ENCODE data around the gene DOK7.

- TF ChIP-seq ZNF274 (IDR thresholded peaks at IDR 0.05; ENCODE audit: low read depth, low read length) = no peak
- TF ChIP-seq SUZ12 (IDR thresholded peaks at IDR 0.05; ENCODE audit: extremely low read depth, insufficient read depth, insufficient read length) = no peak
Measured at GRCh38 chr4:3442460-3442958, 20.6 kb upstream of the DOK7 start.
